22Rv1 (cell line): ENCODE results near the gene RELB.
"Not testable (repeated sequence)": the region's sequence is repeated elsewhere in the genome, so short reads cannot be mapped to it uniquely, and the experiment has no call there.

Experiments
- H3K27ac ChIP-seq: fragments of 450-650 bp; 2 replicates; pipeline ENCODE4 v1.5.1; 2017
- CTCF ChIP-seq: fragments of 450-650 bp; IDR thresholded peaks from 2 replicates; pipeline ENCODE4 v1.5.1; 2017; ENCODE audit warnings: mild to moderate bottlenecking
- ZFX ChIP-seq: fragments of 450-650 bp; IDR thresholded peaks from 2 replicates; pipeline ENCODE4 v1.6.1; 2017; ENCODE audit warnings: antibody characterized with exemption, borderline replicate concordance

Gene RELB

GRCh38 chr19:44998025-44998424, 3.2 kb upstream of the RELB start:
- H3K27ac ChIP-seq: no peak overlapping the region
- TF ChIP-seq ZFX: no peak
- TF ChIP-seq CTCF: no peak

- not testable (repeated sequence) for H3K27ac ChIP-seq
Observed at GRCh38 chr19:44999131-44999925, 1.9 kb upstream of the RELB start.

- not testable (repeated sequence) for H3K27ac ChIP-seq
Observed at GRCh38 chr19:45000665-45001064, 599 bp upstream of the RELB start.

GRCh38 chr19:45003485-45003884, 2.2 kb downstream of the RELB start:
- TF ChIP-seq ZFX (no peak), CTCF (no peak)
- no peak overlapping the region for H3K27ac ChIP-seq

- no peak for TF ChIP-seq ZFX
- no peak overlapping the region for H3K27ac ChIP-seq
Observed at GRCh38 chr19:45005787-45006186, 4.5 kb downstream of the RELB start.

GRCh38 chr19:45008552-45008951, 7.3 kb downstream of the RELB start:
- TF ChIP-seq CTCF: no peak
- TF ChIP-seq ZFX: no peak
- H3K27ac ChIP-seq: no peak overlapping the region

GRCh38 chr19:45009625-45010255, 8.5 kb downstream of the RELB start:
- TF ChIP-seq CTCF (no peak), ZFX (no peak)
- no peak overlapping the region for H3K27ac ChIP-seq

GRCh38 chr19:45010306-45010705, 9.0 kb downstream of the RELB start:
- H3K27ac ChIP-seq: no peak overlapping the region

More at GRCh38 chr19:45010306-45010705, 9.0 kb downstream of the RELB start:
- TF ChIP-seq ZFX (no peak), CTCF (no peak)
